A549 (cell line): ENCODE measurements around the gene IFNW1. TPM values are rescaled to one million over a fixed set of nuclear protein-coding genes. Genes with fewer than 3 reads are reported as not detected.
"Not testable (repeated sequence)": the region's sequence is repeated elsewhere in the genome, so short reads cannot be mapped to it uniquely, and the experiment has no call there.

ENCODE experiments used
- ATAC-seq, 2 experiments: fragments of 200-7000 bp in 1 of 2; fragments of >200 bp in 1 of 2; cut with Nextera tagmentation in 1 of 2; cut with Tn5 transposase in 1 of 2; 3 replicates each; pipeline versions ENCODE4 v1.8.0 to v1.9.1; 2018 to 2020; ENCODE audit warnings: mild to moderate bottlenecking in 1 of 2, moderate library complexity in 1 of 2
- CTCF ChIA-PET: fragments of 300-600 bp; sonication (Branson Sonifier 250); formaldehyde crosslinking; extraction: SDS; loops from one replicate; lab custom pipeline; 2021; ENCODE audit warnings: antibody characterized with exemption, inconsistent platforms; lab: Yijun Ruan, JAX
- POLR2A ChIA-PET: fragments of 350-600 bp; formaldehyde crosslinking; extraction: SDS; loops from one replicate; lab custom pipeline; 2021; ENCODE audit warnings: antibody characterized with exemption, inconsistent platforms; lab: Yijun Ruan, JAX
- DNase-seq, 2 experiments: peaks; one replicate each; pipeline versions ENCODE4 v3.0.0 to v3.0.0-alpha.2; 2011 to 2016; ENCODE audit warnings: low read depth in 1 of 2, low spot score in 1 of 2
- FAIRE-seq: peaks from 2 replicates; lab custom pipeline; 2011; peaks lifted over from hg19 to GRCh38; lab: Jason Lieb, UNC
- H3K27ac ChIP-seq, 2 experiments: fragments of >200 bp; sonication (Bioruptor Twin); formaldehyde crosslinking; 3 replicates each; pipeline ENCODE4 v1.5.1; 2016 to 2017
- H3K4me1 ChIP-seq: fragments of >200 bp; sonication (Bioruptor Twin); formaldehyde crosslinking; 3 replicates; pipeline ENCODE4 v1.6.1; 2016
- H3K4me2 ChIP-seq: fragments of >200 bp; sonication (Bioruptor Twin); formaldehyde crosslinking; 3 replicates; pipeline ENCODE4 v1.6.1; 2016
- H3K4me3 ChIP-seq: fragments of >200 bp; sonication (Bioruptor Twin); formaldehyde crosslinking; 3 replicates; pipeline ENCODE4 v1.5.1; 2016
- H3K9me3 ChIP-seq: fragments of >200 bp; sonication (Bioruptor Twin); formaldehyde crosslinking; 3 replicates; pipeline ENCODE4 v1.6.1; 2016
- ATOH8 ChIP-seq: fragments of 250-450 bp; sonication (Bioruptor Pico); IDR thresholded peaks from 2 replicates; pipeline ENCODE4 v1.5.0; 2020; ENCODE audit warnings: low read depth, mild to moderate bottlenecking, moderate library complexity
- CEBPB ChIP-seq, 2 experiments: fragments of >200 bp in 1 of 2; sonication (Bioruptor Twin) in 1 of 2; formaldehyde crosslinking in 1 of 2; IDR thresholded peaks; 2 replicates each; pipeline ENCODE4 v1.6.1; 2012 to 2016
- CHD2 ChIP-seq: fragments of 150-350 bp; IDR thresholded peaks from 2 replicates; pipeline ENCODE4 v1.6.1; 2014; ENCODE audit warnings: low read length; ENCODE audit not compliant: partially characterized antibody
- GATA3 ChIP-seq: IDR thresholded peaks from 2 replicates; pipeline ENCODE4 v1.6.1; 2012; ENCODE audit warnings: borderline replicate concordance
- HES2 ChIP-seq: fragments of >200 bp; sonication (Bioruptor Twin); formaldehyde crosslinking; IDR thresholded peaks from 2 replicates; pipeline ENCODE4 v1.6.1; 2016
- HMGXB4 ChIP-seq: fragments of 250-450 bp; sonication (Bioruptor Pico); IDR thresholded peaks from 2 replicates; pipeline ENCODE4 v1.5.0; 2021; ENCODE audit warnings: mild to moderate bottlenecking, moderate library complexity, borderline replicate concordance
- HOXB13 ChIP-seq: fragments of 250-450 bp; sonication (Bioruptor Pico); IDR thresholded peaks from 2 replicates; pipeline ENCODE4 v1.5.0; 2020; ENCODE audit warnings: low read depth, mild to moderate bottlenecking, moderate library complexity
- NR3C1 ChIP-seq: fragments of >200 bp; sonication (Bioruptor Twin); formaldehyde crosslinking; IDR thresholded peaks from 3 replicates; pipeline ENCODE4 v1.6.1; 2017
- RAD21 ChIP-seq, 2 experiments: fragments of >200 bp in 1 of 2; sonication (Bioruptor Twin) in 1 of 2; formaldehyde crosslinking in 1 of 2; IDR thresholded peaks in 1 of 2; conservative IDR thresholded peaks in 1 of 2; 2 replicates in 1 of 2; 3 replicates in 1 of 2; pipeline ENCODE4 v1.6.1; 2012 to 2018; ENCODE audit warnings: inconsistent platforms in 1 of 2
- RCOR1 ChIP-seq: fragments of 150-350 bp; IDR thresholded peaks from 2 replicates; pipeline ENCODE4 v1.6.1; 2014; ENCODE audit warnings: antibody characterized with exemption, low read length, low read depth
- RFX5 ChIP-seq: fragments of 450-650 bp; IDR thresholded peaks from 2 replicates; pipeline ENCODE4 v1.7.1; 2014; ENCODE audit warnings: antibody characterized with exemption, mild to moderate bottlenecking, moderate library complexity
- SMC3 ChIP-seq: fragments of >200 bp; sonication (Bioruptor Twin); formaldehyde crosslinking; IDR thresholded peaks from 3 replicates; pipeline ENCODE4 v1.6.1; 2018; ENCODE audit warnings: inconsistent platforms
- ZFP36 ChIP-seq: fragments of 450-650 bp; IDR thresholded peaks from 2 replicates; pipeline ENCODE4 v1.6.1; 2014; ENCODE audit warnings: borderline replicate concordance; ENCODE audit not compliant: partially characterized antibody
- ZNF302 ChIP-seq: fragments of 250-450 bp; sonication (Bioruptor Pico); IDR thresholded peaks from 2 replicates; pipeline ENCODE4 v1.9.0; 2021; ENCODE audit warnings: inconsistent platforms, mild to moderate bottlenecking, moderate library complexity
- ZSCAN20 ChIP-seq: fragments of 250-450 bp; sonication (Bioruptor Pico); IDR thresholded peaks from 2 replicates; pipeline ENCODE4 v1.8.0; 2022; ENCODE audit warnings: mild to moderate bottlenecking, moderate library complexity
- WGBS: methylation state at CpG from one replicate; pipeline ENCODE4 v1.1.6; 2017; ENCODE audit errors: missing lambda C conversion rate; 5-methylcytosine and 5-hydroxymethylcytosine counted together
- polyA plus RNA-seq, 4 experiments: library from polyadenylated mRNA; depleted of rRNA in 3 of 4; stranded (reverse); fragments of >200 nt; fragmentation: RNase III in 1 of 4; extraction: RNeasy Plus Mini Kit Qiagen cat#74134 plus additional on column Dnase treatment in 1 of 4; gene quantifications; 2 replicates in 3 of 4; 3 replicates in 1 of 4; pipeline ENCODE4 v1.2.3, GENCODE V29; 2011 to 2017
- TF ChIP-seq, protein P1 (sequence below): IDR thresholded peaks from 2 replicates; pipeline ENCODE4 v1.6.1; 2012
- TF ChIP-seq, protein P2 (sequence below): fragments of >200 bp; sonication (Bioruptor Twin); formaldehyde crosslinking; IDR thresholded peaks from 3 replicates; pipeline ENCODE4 v1.5.1; 2016

IFNW1 gene
- polyA plus RNA-seq, 2 of the 4 experiments (the other 2 are of a cell fraction), result not detected

DNA sequence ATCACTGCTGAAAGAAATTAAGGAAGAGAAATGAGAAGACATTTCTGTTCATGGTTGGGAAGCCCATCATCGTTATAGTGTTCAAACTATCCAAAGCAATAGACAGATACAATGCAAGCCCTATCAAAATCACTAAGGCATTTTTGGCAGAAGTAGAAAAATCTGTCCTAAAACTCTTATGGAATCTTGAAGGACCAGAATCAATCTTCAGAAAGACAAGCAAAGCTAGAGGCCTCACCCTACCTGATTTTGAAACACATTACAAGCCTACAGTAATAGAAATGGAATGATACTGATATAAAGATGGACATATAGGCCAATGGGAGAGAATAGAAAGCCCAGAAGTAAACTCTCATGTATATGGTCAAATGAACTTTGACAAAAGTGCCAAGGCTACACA, 29.7 kb upstream of the IFNW1 start:
- ChIA-PET CTCF (no interaction called here), POLR2A (no interaction called here)
- DNase-seq (no peak), FAIRE-seq (no peak), ATAC-seq (no peak)
- Histone ChIP-seq H3K9me3 (no peaks in the 10 kb centered on the region), H3K27ac (no peak overlapping the region), H3K4me2 (no peak overlapping the region), H3K4me3 (no peak overlapping the region), H3K4me1 (no peaks in the 10 kb centered on the region)
- WGBS, result 0% methylated on average over 1 of the region's 1 CpG
- TF ChIP-seq HES2, result no peak
- no peak for TF ChIP-seq RAD21 (conservative IDR thresholded peaks at IDR 0.05 in 1 of 2, IDR thresholded peaks at IDR 0.05 in 1 of 2)
- no peak for TF ChIP-seq ATOH8 (CRISPR knock-in tag)

DNA sequence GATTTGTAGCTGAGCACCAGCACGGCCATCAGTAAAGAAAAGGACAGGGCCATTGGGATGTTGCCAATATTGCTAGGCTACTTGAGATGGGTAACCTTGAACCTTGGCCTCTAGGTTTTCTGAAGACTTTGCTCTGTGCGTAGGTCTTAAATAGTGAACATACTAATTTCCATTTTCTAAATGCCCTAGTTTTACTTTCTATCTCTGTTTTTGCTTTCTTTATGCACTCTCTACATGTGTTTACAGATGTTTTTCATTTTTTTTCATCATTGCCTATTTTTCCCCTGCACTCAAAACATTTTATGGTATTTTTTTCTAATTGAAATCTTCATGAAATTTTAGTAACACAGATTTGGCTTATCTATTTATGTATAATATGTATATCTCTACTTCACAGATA, 24.9 kb upstream of the IFNW1 start, which contains the start of gene IFNA21:
Gene IFNA21 (minus strand): TSS at position 101 of the 400 bp plus-strand sequence. CDS start 48 bp downstream, at position 53.
- H3K27ac ChIP-seq, H3K4me2 ChIP-seq, ATAC-seq, CTCF ChIA-PET, DNase-seq, POLR2A ChIA-PET, H3K4me3 ChIP-seq, H3K9me3 ChIP-seq, FAIRE-seq, H3K4me1 ChIP-seq: not testable (repeated sequence)
- WGBS, result 41% methylated on average over 2 of the region's 2 CpGs

DNA sequence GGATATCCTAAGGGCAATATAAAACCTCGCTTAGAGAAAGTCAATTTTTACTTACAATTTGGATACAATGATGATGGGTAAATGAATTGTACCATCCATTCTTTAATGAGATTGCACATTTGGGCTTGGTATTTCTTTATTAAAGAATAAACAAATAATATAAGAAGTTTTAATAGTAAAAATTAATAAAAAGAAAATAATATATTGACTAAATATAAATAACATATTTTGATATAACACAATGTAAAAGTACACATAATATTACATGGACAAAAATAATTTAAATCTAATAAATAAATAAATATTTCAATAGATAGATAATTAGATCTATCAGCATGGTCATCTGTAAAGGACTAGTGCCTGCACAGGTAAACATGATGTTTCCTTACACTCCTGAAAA, 23.9 kb upstream of the IFNW1 start:
- DNase-seq (no peak), ATAC-seq (no peak)
- no peaks in the 10 kb centered on the region for H3K4me1 ChIP-seq
- no peak overlapping the region for H3K4me3 ChIP-seq
- H3K9me3 ChIP-seq, result no peaks in the 10 kb centered on the region
- CTCF ChIA-PET, result no interaction called here
- no peak overlapping the region for H3K27ac ChIP-seq
- H3K4me2 ChIP-seq, result no peak overlapping the region
- TF ChIP-seq, protein P1, sequence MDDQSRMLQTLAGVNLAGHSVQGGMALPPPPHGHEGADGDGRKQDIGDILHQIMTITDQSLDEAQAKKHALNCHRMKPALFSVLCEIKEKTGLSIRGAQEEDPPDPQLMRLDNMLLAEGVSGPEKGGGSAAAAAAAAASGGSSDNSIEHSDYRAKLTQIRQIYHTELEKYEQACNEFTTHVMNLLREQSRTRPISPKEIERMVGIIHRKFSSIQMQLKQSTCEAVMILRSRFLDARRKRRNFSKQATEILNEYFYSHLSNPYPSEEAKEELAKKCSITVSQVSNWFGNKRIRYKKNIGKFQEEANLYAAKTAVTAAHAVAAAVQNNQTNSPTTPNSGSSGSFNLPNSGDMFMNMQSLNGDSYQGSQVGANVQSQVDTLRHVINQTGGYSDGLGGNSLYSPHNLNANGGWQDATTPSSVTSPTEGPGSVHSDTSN, result no peak
- no peak for TF ChIP-seq ZNF302 (CRISPR knock-in tag)
- TF ChIP-seq HOXB13 (CRISPR knock-in tag), result no peak
- TF ChIP-seq ZSCAN20 (CRISPR knock-in tag), result no peak
- TF ChIP-seq ZFP36, result no peak
- no peak for TF ChIP-seq HMGXB4 (CRISPR knock-in tag)
- TF ChIP-seq, all 56 proteins: peak for 0
- 17% methylated on average over 1 of the region's 1 CpG for WGBS
- FAIRE-seq, result no peak
- POLR2A ChIA-PET, result no interaction called here

DNA sequence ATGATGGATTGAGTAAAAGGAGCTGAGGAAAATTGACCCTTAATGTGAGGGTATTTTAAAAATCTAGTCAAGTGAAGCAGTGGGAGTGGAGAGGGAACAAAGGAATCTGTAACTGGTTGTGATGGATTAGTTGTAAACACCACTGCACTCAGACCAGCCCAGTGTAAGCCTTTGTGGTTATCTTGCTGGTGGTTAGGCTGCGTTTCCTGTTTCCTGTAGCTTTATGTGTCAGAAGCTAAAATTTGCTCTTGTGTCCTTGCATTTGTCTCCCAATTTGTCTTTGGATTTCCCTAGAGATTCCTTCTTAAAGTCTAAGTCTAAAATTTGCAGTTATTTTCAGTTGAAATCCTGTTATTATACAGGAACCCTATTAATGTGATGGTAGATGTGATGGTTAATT, 18.5 kb upstream of the IFNW1 start:
- WGBS, result 0% methylated on average over 1 of the region's 1 CpG
- H3K4me1 ChIP-seq, result no peaks in the 10 kb centered on the region
- no peak overlapping the region for H3K4me2 ChIP-seq
- no peaks in the 10 kb centered on the region for H3K9me3 ChIP-seq
- POLR2A ChIA-PET, result no interaction called here
- no peak overlapping the region for H3K27ac ChIP-seq
- FAIRE-seq (no peak), ATAC-seq (no peak), DNase-seq (no peak)
- TF ChIP-seq ATOH8 (CRISPR knock-in tag) (no peak), SMC3 (no peak), GATA3 (no peak), NR3C1 (no peak), RFX5 (no peak), CHD2 (no peak), CEBPB (IDR thresholded peaks at IDR 0.05) (no peak), RCOR1 (no peak)
- TF ChIP-seq, protein P2, sequence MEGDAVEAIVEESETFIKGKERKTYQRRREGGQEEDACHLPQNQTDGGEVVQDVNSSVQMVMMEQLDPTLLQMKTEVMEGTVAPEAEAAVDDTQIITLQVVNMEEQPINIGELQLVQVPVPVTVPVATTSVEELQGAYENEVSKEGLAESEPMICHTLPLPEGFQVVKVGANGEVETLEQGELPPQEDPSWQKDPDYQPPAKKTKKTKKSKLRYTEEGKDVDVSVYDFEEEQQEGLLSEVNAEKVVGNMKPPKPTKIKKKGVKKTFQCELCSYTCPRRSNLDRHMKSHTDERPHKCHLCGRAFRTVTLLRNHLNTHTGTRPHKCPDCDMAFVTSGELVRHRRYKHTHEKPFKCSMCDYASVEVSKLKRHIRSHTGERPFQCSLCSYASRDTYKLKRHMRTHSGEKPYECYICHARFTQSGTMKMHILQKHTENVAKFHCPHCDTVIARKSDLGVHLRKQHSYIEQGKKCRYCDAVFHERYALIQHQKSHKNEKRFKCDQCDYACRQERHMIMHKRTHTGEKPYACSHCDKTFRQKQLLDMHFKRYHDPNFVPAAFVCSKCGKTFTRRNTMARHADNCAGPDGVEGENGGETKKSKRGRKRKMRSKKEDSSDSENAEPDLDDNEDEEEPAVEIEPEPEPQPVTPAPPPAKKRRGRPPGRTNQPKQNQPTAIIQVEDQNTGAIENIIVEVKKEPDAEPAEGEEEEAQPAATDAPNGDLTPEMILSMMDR, result no peak
- H3K4me3 ChIP-seq, result no peak overlapping the region
- CTCF ChIA-PET, result no interaction called here
